Neural cell (in vitro differentiated cells): ENCODE measurements around the gene BPIFB6. TPM values are rescaled to one million over a fixed set of nuclear protein-coding genes. Genes with fewer than 3 reads are reported as not detected.

ENCODE experiments used
- H2AFZ ChIP-seq: fragments of 200-600, 300-800 bp; sonication (generic), shearing (Covaris generic); 2 replicates; pipeline ENCODE4 v1.6.0; 2014; ENCODE audit warnings: low read depth, mild to moderate bottlenecking, antibody characterized with exemption, low read length, moderate library complexity
- H3F3A ChIP-seq: fragments of 200-600 bp; shearing (Covaris generic); 2 replicates; pipeline ENCODE4 v1.6.1; 2016; ENCODE audit warnings: mild to moderate bottlenecking, moderate library complexity, mixed read lengths, antibody characterized with exemption, low read length; ENCODE audit not compliant: insufficient read depth, poor library complexity, severe bottlenecking
- H3K27ac ChIP-seq: fragments of 200-600, 300-800 bp; sonication (generic), shearing (Covaris generic); 2 replicates; pipeline ENCODE4 v1.5.1; 2014; ENCODE audit warnings: mild to moderate bottlenecking, low read length, moderate library complexity
- H3K27me3 ChIP-seq: fragments of 300-800, 200-600 bp; sonication (generic), shearing (Covaris generic); 2 replicates; pipeline ENCODE4 v1.6.0; 2014; ENCODE audit warnings: mild to moderate bottlenecking, low read depth, low read length, moderate library complexity; ENCODE audit not compliant: insufficient read depth
- H3K36me3 ChIP-seq: fragments of 300-800, 200-600 bp; sonication (generic), shearing (Covaris generic); 2 replicates; pipeline ENCODE4 v1.5.1; 2014; ENCODE audit warnings: mild to moderate bottlenecking, antibody characterized with exemption, low read length, moderate library complexity; ENCODE audit not compliant: insufficient read depth
- H3K4me2 ChIP-seq: fragments of 300-800, 200-600 bp; sonication (generic), shearing (Covaris generic); 2 replicates; pipeline ENCODE4 v1.6.0; 2014; ENCODE audit warnings: mild to moderate bottlenecking, low read length
- H3K4me3 ChIP-seq: fragments of 300-800, 200-600 bp; sonication (generic), shearing (Covaris generic); 2 replicates; pipeline ENCODE4 v1.5.1; 2014; ENCODE audit warnings: mild to moderate bottlenecking, low read length, moderate library complexity
- H3K79me2 ChIP-seq: fragments of 200-600 bp; shearing (Covaris generic); replicated peaks from 2 replicates; pipeline ENCODE4 v1.6.0; 2014; ENCODE audit warnings: mild to moderate bottlenecking, low read length, moderate library complexity; ENCODE audit not compliant: insufficient read depth
- H3K9ac ChIP-seq: fragments of 300-800, 200-600 bp; sonication (generic), shearing (Covaris generic); 2 replicates; pipeline ENCODE4 v1.6.1; 2016; ENCODE audit warnings: mild to moderate bottlenecking, low read length, mixed read lengths
- H3K9me2 ChIP-seq: fragments of 200-600 bp; shearing (Covaris generic); 2 replicates; pipeline ENCODE4 v1.6.1; 2016; ENCODE audit warnings: mild to moderate bottlenecking, low read length, mixed read lengths; ENCODE audit not compliant: insufficient read depth
- H3K9me3 ChIP-seq: fragments of 200-600, 300-800 bp; sonication (generic), shearing (Covaris generic); 2 replicates; pipeline ENCODE4 v1.6.1; 2016; ENCODE audit warnings: mild to moderate bottlenecking, mixed run types, low read length, moderate library complexity, mixed read lengths
- H4K20me1 ChIP-seq: fragments of 200-600 bp; shearing (Covaris generic); 2 replicates; pipeline ENCODE4 v1.6.1; 2016; ENCODE audit warnings: mild to moderate bottlenecking, mixed run types; ENCODE audit not compliant: insufficient read depth
- EP300 ChIP-seq: fragments of 450-650 bp; conservative IDR thresholded peaks from 2 replicates; pipeline ENCODE4 v1.6.1; 2014; ENCODE audit warnings: antibody characterized with exemption, mild to moderate bottlenecking, moderate library complexity; ENCODE audit not compliant: poor library complexity, severe bottlenecking
- EZH2 ChIP-seq: fragments of 200-600, 300-800 bp; shearing (Covaris generic), sonication (generic); IDR thresholded peaks from 2 replicates; pipeline ENCODE4 v1.6.1; 2014; ENCODE audit warnings: antibody characterized with exemption, low read length, borderline replicate concordance, mild to moderate bottlenecking; ENCODE audit not compliant: insufficient read depth, poor library complexity, severe bottlenecking
- MXI1 ChIP-seq: fragments of 450-650 bp; conservative IDR thresholded peaks from 2 replicates; pipeline ENCODE4 v1.6.1; 2014; ENCODE audit warnings: antibody characterized with exemption, mild to moderate bottlenecking; ENCODE audit not compliant: poor library complexity, severe bottlenecking
- POLR2AphosphoS5 ChIP-seq: IDR thresholded peaks from 2 replicates; pipeline ENCODE4 v1.6.1; 2012
- RAD21 ChIP-seq: fragments of 450-650 bp; conservative IDR thresholded peaks from 2 replicates; pipeline ENCODE4 v1.6.1; 2014; ENCODE audit warnings: antibody characterized with exemption, mild to moderate bottlenecking, moderate library complexity
- SMC3 ChIP-seq: fragments of 450-650 bp; conservative IDR thresholded peaks from 2 replicates; pipeline ENCODE4 v1.6.1; 2014; ENCODE audit warnings: antibody characterized with exemption, mild to moderate bottlenecking, moderate library complexity; ENCODE audit not compliant: poor library complexity
- TAF1 ChIP-seq: IDR thresholded peaks from 2 replicates; pipeline ENCODE4 v1.6.1; 2012; ENCODE audit warnings: low read depth
- polyA plus RNA-seq: library from polyadenylated mRNA; depleted of rRNA; stranded (reverse); fragments of >200 nt; gene quantifications from 2 replicates; pipeline ENCODE4 v1.2.3, GENCODE V29; 2014
- TF ChIP-seq, protein P1 (sequence below): fragments of 450-650 bp; IDR thresholded peaks from 2 replicates; pipeline ENCODE4 v1.5.1; 2014; ENCODE audit warnings: antibody characterized with exemption, mild to moderate bottlenecking, moderate library complexity; ENCODE audit not compliant: poor library complexity, severe bottlenecking
- TF ChIP-seq, protein P2 (sequence below): IDR thresholded peaks from 2 replicates; pipeline ENCODE4 v1.6.1; 2012; ENCODE audit warnings: borderline replicate concordance

The BPIFB6 gene
- polyA plus RNA-seq, 1 donor from 2014 or later, result not detected

- Histone ChIP-seq H3K79me2 (no peaks in the 10 kb centered on the region), H2AFZ (no peak overlapping the region), H3K9me3 (no peaks in the 10 kb centered on the region), H3K9me2 (no peaks in the 10 kb centered on the region), H3K4me3 (no peak overlapping the region), H3K4me2 (no peak overlapping the region), H3K9ac (no peak overlapping the region), H3K36me3 (no peaks in the 10 kb centered on the region), H4K20me1 (no peaks in the 10 kb centered on the region), H3K27me3 (no peaks in the 10 kb centered on the region), H3K27ac (no peak overlapping the region), H3F3A (no peaks in the 10 kb centered on the region)
- TF ChIP-seq TAF1, result no peak
- TF ChIP-seq, protein P1, sequence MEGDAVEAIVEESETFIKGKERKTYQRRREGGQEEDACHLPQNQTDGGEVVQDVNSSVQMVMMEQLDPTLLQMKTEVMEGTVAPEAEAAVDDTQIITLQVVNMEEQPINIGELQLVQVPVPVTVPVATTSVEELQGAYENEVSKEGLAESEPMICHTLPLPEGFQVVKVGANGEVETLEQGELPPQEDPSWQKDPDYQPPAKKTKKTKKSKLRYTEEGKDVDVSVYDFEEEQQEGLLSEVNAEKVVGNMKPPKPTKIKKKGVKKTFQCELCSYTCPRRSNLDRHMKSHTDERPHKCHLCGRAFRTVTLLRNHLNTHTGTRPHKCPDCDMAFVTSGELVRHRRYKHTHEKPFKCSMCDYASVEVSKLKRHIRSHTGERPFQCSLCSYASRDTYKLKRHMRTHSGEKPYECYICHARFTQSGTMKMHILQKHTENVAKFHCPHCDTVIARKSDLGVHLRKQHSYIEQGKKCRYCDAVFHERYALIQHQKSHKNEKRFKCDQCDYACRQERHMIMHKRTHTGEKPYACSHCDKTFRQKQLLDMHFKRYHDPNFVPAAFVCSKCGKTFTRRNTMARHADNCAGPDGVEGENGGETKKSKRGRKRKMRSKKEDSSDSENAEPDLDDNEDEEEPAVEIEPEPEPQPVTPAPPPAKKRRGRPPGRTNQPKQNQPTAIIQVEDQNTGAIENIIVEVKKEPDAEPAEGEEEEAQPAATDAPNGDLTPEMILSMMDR, result no peak
- TF ChIP-seq EZH2, result no peak
These were observed 3.5 kb downstream of the BPIFB6 start for GRCh38 chr20:33034901-33035492.

DNA sequence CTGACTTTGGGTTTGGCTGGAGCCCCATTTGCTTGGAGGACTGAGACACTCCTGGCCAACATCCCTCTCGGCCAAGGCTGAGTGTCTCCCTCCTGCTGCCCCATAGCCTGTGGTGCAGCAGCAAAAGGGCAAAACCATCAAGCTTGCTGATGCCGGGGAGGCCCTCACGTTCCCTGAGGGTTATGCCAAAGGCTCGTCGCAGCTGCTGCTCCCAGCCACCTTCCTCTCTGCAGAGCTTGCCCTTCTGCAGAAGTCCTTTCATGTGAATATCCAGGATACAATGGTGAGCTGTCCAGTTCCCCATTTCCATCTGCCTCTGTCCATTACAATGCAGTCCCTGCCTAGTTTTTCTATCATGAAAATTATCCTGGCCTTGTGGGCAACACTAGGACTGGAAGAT is 6.0 kb downstream of the BPIFB6 start:
- H4K20me1 ChIP-seq, result no peaks in the 10 kb centered on the region
- no peak overlapping the region for H3K9ac ChIP-seq
- no peaks in the 10 kb centered on the region for H3K9me2 ChIP-seq
- H3K27me3 ChIP-seq, result no peaks in the 10 kb centered on the region
- H3K36me3 ChIP-seq, result no peaks in the 10 kb centered on the region
- H3K27ac ChIP-seq, result no peak overlapping the region
- H3K9me3 ChIP-seq, result no peaks in the 10 kb centered on the region
- TF ChIP-seq EZH2, result no peak
- no peak for TF ChIP-seq TAF1
- TF ChIP-seq, protein P2, sequence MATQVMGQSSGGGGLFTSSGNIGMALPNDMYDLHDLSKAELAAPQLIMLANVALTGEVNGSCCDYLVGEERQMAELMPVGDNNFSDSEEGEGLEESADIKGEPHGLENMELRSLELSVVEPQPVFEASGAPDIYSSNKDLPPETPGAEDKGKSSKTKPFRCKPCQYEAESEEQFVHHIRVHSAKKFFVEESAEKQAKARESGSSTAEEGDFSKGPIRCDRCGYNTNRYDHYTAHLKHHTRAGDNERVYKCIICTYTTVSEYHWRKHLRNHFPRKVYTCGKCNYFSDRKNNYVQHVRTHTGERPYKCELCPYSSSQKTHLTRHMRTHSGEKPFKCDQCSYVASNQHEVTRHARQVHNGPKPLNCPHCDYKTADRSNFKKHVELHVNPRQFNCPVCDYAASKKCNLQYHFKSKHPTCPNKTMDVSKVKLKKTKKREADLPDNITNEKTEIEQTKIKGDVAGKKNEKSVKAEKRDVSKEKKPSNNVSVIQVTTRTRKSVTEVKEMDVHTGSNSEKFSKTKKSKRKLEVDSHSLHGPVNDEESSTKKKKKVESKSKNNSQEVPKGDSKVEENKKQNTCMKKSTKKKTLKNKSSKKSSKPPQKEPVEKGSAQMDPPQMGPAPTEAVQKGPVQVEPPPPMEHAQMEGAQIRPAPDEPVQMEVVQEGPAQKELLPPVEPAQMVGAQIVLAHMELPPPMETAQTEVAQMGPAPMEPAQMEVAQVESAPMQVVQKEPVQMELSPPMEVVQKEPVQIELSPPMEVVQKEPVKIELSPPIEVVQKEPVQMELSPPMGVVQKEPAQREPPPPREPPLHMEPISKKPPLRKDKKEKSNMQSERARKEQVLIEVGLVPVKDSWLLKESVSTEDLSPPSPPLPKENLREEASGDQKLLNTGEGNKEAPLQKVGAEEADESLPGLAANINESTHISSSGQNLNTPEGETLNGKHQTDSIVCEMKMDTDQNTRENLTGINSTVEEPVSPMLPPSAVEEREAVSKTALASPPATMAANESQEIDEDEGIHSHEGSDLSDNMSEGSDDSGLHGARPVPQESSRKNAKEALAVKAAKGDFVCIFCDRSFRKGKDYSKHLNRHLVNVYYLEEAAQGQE, result no peak
- no peak overlapping the region for H3K4me2 ChIP-seq
- H3K79me2 ChIP-seq, result no peaks in the 10 kb centered on the region
- no peaks in the 10 kb centered on the region for H3F3A ChIP-seq
- H3K4me3 ChIP-seq, result no peak overlapping the region
- no peak overlapping the region for H2AFZ ChIP-seq

- no peaks in the 10 kb centered on the region for H3K79me2 ChIP-seq
- H3F3A ChIP-seq, result no peaks in the 10 kb centered on the region
- no peaks in the 10 kb centered on the region for H4K20me1 ChIP-seq
- no peak overlapping the region for H3K4me3 ChIP-seq
- H3K27ac ChIP-seq, result no peak overlapping the region
- H2AFZ ChIP-seq, result no peak overlapping the region
- no peak overlapping the region for H3K9ac ChIP-seq
- no peaks in the 10 kb centered on the region for H3K27me3 ChIP-seq
- TF ChIP-seq, protein P1, result no peak
- TF ChIP-seq, protein P2, result no peak
- TF ChIP-seq SMC3 (no peak), MXI1 (no peak), RAD21 (no peak), EP300 (no peak), EZH2 (no peak), POLR2AphosphoS5 (no peak), TAF1 (no peak)
- no peaks in the 10 kb centered on the region for H3K9me2 ChIP-seq
- no peak overlapping the region for H3K4me2 ChIP-seq
- no peaks in the 10 kb centered on the region for H3K36me3 ChIP-seq
- no peaks in the 10 kb centered on the region for H3K9me3 ChIP-seq
These were observed 6.8 kb downstream of the BPIFB6 start for GRCh38 chr20:33038243-33038642.
